Mesendoderm (in vitro differentiated cells): ENCODE measurements around the gene DNAJB2.

Experiments
- DNase-seq: peaks from one replicate; pipeline ENCODE4 v3.0.0; 2013
- H2AK5ac ChIP-seq: 2 replicates; pipeline ENCODE4 v1.6.1; 2013; ENCODE audit warnings: low read length, inconsistent platforms
- H2BK120ac ChIP-seq: 2 replicates; pipeline ENCODE4 v1.6.1; 2013; ENCODE audit warnings: low read depth, mild to moderate bottlenecking, low read length, moderate library complexity, mixed read lengths
- H2BK15ac ChIP-seq: replicated peaks from 2 replicates; pipeline ENCODE4 v1.6.1; 2013; ENCODE audit warnings: low read depth, mild to moderate bottlenecking, moderate library complexity
- H2BK5ac ChIP-seq: 2 replicates; pipeline ENCODE4 v1.6.1; 2013; ENCODE audit warnings: low read length, inconsistent platforms
- H3K18ac ChIP-seq: 2 replicates; pipeline ENCODE4 v1.6.1; 2013; ENCODE audit warnings: mild to moderate bottlenecking, low read length, mixed read lengths
- H3K23ac ChIP-seq: one replicate; pipeline ENCODE4 v1.6.1; 2013; ENCODE audit warnings: low read length
- H3K27ac ChIP-seq: 2 replicates; pipeline ENCODE4 v1.5.1; 2013; ENCODE audit warnings: low read depth, mild to moderate bottlenecking, inconsistent platforms, low read length, moderate library complexity
- H3K27me3 ChIP-seq: 2 replicates; pipeline ENCODE4 v1.6.1; 2013; ENCODE audit warnings: low read length, control low read depth, mild to moderate bottlenecking, inconsistent platforms; ENCODE audit not compliant: insufficient read depth, poor library complexity
- H3K36me3 ChIP-seq: 2 replicates; pipeline ENCODE4 v1.6.1; 2013; ENCODE audit warnings: low read length, inconsistent platforms; ENCODE audit not compliant: control insufficient read depth, insufficient read depth
- H3K4ac ChIP-seq: one replicate; pipeline ENCODE4 v1.6.1; 2013; ENCODE audit warnings: low read depth, mild to moderate bottlenecking, low read length, moderate library complexity
- H3K4me1 ChIP-seq: 2 replicates; pipeline ENCODE4 v1.6.1; 2013; ENCODE audit warnings: low read depth, low read length, inconsistent platforms; ENCODE audit not compliant: control insufficient read depth
- H3K4me2 ChIP-seq: 2 replicates; pipeline ENCODE4 v1.6.1; 2013; ENCODE audit warnings: low read length
- H3K4me3 ChIP-seq: 2 replicates; pipeline ENCODE4 v1.5.1; 2013; ENCODE audit warnings: mild to moderate bottlenecking, low read length
- H3K56ac ChIP-seq: one replicate; pipeline ENCODE4 v1.6.1; 2013; ENCODE audit warnings: low read length
- H3K79me1 ChIP-seq: 2 replicates; pipeline ENCODE4 v1.6.1; 2013; ENCODE audit warnings: low read length, inconsistent platforms
- H3K79me2 ChIP-seq: 2 replicates; pipeline ENCODE4 v1.6.1; 2013; ENCODE audit warnings: mild to moderate bottlenecking, low read length; ENCODE audit not compliant: control insufficient read depth, insufficient read depth
- H3K9ac ChIP-seq: 2 replicates; pipeline ENCODE4 v1.6.1; 2013; ENCODE audit warnings: low read length, inconsistent platforms
- H4K5ac ChIP-seq: one replicate; pipeline ENCODE4 v1.6.1; 2013; ENCODE audit warnings: low read length
- H4K8ac ChIP-seq: one replicate; pipeline ENCODE4 v1.6.1; 2013; ENCODE audit warnings: low read depth, mild to moderate bottlenecking, control low read depth, low read length, moderate library complexity
- WGBS: extraction: QIAGEN DNeasy Blood & Tissue Kit; methylation state at CpG from one replicate; pipeline ENCODE4 v1.1.7; 2013; ENCODE audit warnings: low lambda C conversion rate, missing lambda C conversion rate; ENCODE audit not compliant: insufficient coverage; ENCODE audit errors: extremely low coverage; 5-methylcytosine and 5-hydroxymethylcytosine counted together

DNAJB2 gene

DNA sequence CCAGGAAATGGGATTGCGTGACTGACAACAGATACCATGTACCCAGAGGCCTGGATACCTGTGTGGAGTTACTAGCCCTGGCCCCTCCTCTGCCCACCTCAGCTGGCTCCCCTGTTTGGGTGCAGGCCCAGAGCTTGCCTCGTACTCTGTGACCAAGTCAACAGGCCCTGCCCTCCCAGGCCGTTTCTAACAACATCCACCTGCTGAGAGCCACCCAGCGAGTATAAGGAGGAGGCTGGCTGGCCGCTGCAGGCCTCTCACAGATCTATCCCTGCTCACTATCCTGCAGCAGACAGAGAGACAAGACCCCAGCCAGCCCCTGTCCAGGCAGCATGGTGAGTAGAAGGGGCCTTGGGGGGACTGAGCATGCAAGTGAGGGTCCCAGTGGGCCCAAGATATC is 12.9 kb upstream of the DNAJB2 start:
- Histone ChIP-seq H3K56ac (no peak overlapping the region), H2BK5ac (no peak overlapping the region), H3K4me2 (no peak overlapping the region), H3K4ac (no peak overlapping the region), H3K4me3 (no peak overlapping the region), H3K79me1 (no peaks in the 10 kb centered on the region), H3K79me2 (no peaks in the 10 kb centered on the region), H2AK5ac (no peak overlapping the region), H3K18ac (no peak overlapping the region), H3K27ac (no peak overlapping the region), H4K8ac (no peak overlapping the region), H3K4me1 (no peaks in the 10 kb centered on the region), H3K23ac (no peak overlapping the region), H2BK15ac (no peak overlapping the region), H4K5ac (no peak overlapping the region), H2BK120ac (no peak overlapping the region), H3K9ac (no peak overlapping the region), H3K36me3 (no peaks in the 10 kb centered on the region), H3K27me3 (no peaks in the 10 kb centered on the region)
- no peak for DNase-seq
- no CpG with 5 or more reads among the region's 5 CpGs for WGBS

DNA sequence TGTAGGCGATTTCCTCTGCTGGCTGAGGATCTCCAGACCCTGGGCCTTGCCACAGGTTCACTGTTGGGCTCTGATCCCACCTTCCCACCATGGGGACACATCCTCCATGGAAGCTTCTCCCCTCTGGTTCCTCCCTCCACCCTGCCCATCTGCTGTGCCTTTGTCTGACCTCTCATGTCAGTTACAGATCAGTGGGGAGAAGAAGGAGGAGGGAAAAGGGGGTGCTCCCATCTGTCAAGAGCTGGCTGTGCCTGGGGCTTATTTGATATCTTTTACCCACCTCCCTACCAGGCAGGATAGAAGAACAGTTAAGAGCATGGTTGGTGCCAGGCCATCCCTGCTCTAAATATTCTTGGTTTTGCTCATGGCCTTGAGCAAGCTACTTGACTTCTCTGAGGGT is 12.3 kb upstream of the DNAJB2 start:
- Histone ChIP-seq H3K4me3 (no peak overlapping the region), H2BK120ac (no peak overlapping the region), H2BK15ac (no peak overlapping the region), H3K9ac (no peak overlapping the region), H4K5ac (no peak overlapping the region), H3K56ac (no peak overlapping the region), H3K18ac (no peak overlapping the region), H3K27me3 (no peaks in the 10 kb centered on the region), H3K4ac (no peak overlapping the region), H3K27ac (no peak overlapping the region), H2BK5ac (no peak overlapping the region), H2AK5ac (no peak overlapping the region), H3K4me1 (no peaks in the 10 kb centered on the region), H3K23ac (peak overlapping the region; percentile 99), H3K79me2 (no peaks in the 10 kb centered on the region), H3K4me2 (no peak overlapping the region), H3K79me1 (no peaks in the 10 kb centered on the region), H3K36me3 (no peaks in the 10 kb centered on the region), H4K8ac (no peak overlapping the region)
- no CpG with 5 or more reads among the region's 1 CpG for WGBS
- no peak for DNase-seq

DNA sequence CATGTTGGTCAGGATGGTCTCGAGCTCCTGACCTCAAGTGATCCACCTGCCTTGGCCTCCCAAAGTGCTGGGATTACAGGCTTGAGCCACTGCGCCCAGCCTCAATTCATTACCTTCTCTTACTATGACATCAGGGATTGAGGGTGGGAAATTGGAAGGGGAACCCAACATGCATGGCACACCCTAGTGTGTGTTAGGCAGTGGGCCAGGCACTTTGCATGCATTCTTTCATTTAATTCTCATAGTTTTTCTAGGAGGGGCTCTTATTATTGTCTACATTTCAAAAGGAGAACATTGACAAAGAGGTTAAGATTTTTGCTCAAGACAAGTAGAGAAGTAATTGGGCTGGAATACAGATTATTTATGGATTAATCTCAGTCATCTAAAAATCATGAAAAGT is 10.9 kb upstream of the DNAJB2 start:
- H3K4me1 ChIP-seq, result no peaks in the 10 kb centered on the region
- no peak overlapping the region for H3K27ac ChIP-seq
- no peaks in the 10 kb centered on the region for H3K27me3 ChIP-seq
- no peak overlapping the region for H4K8ac ChIP-seq
- no peaks in the 10 kb centered on the region for H3K79me1 ChIP-seq
- H2BK15ac ChIP-seq, result no peak overlapping the region
- no peak overlapping the region for H2BK120ac ChIP-seq
- H3K4me3 ChIP-seq, result no peak overlapping the region
- no peak overlapping the region for H3K18ac ChIP-seq
- H3K9ac ChIP-seq, result no peak overlapping the region
- H3K4ac ChIP-seq, result no peak overlapping the region
- no peak overlapping the region for H2BK5ac ChIP-seq
- H3K79me2 ChIP-seq, result no peaks in the 10 kb centered on the region
- no peak for DNase-seq
- no peak overlapping the region for H2AK5ac ChIP-seq
- H3K56ac ChIP-seq, result no peak overlapping the region
- WGBS, result no CpG with 5 or more reads among the region's 2 CpGs
- no peak overlapping the region for H4K5ac ChIP-seq
- no peak overlapping the region for H3K4me2 ChIP-seq
- H3K23ac ChIP-seq, result no peak overlapping the region
- no peaks in the 10 kb centered on the region for H3K36me3 ChIP-seq

DNA sequence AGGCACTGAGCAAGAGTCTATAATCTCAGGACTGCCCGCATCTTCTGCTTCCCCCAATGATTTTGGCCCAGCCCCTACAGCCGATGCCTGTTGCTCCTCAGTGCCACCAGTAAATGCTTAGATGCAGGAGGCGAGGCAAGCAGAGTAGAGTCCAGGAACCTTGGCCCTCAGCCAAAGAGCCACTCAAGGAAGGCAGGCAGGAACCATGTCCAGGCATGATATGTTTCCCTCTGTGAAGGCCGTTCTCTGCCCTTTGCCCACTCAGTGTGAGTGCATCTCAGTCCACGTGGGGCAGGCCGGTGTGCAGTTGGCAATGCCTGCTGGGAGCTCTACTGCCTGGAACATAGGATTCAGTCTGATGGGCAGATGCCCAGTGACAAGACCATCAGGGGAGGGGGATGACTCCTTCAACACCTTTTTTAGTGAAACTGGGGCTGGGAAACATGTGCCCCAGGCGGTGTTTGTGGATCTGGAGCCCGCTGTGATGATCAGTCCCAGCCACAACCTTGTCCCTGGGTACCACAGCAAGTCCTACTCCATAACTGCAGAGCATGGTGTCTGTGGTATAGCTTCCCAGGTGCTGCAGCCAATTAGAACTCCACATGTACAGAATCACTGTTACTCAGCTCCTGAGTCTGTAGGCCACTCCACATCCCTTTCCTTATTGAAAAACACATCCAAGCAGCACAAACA is 9.7 kb upstream of the DNAJB2 start:
- H3K4ac ChIP-seq, result no peak overlapping the region
- H3K27ac ChIP-seq, result no peak overlapping the region
- H4K5ac ChIP-seq, result no peak overlapping the region
- H3K79me1 ChIP-seq, result no peaks in the 10 kb centered on the region
- no peak for DNase-seq
- no peaks in the 10 kb centered on the region for H3K79me2 ChIP-seq
- no peak overlapping the region for H4K8ac ChIP-seq
- WGBS, result no CpG with 5 or more reads among the region's 8 CpGs
- no peak overlapping the region for H3K23ac ChIP-seq
- H3K27me3 ChIP-seq, result no peaks in the 10 kb centered on the region
- no peak overlapping the region for H2BK5ac ChIP-seq
- no peak overlapping the region for H3K18ac ChIP-seq
- no peak overlapping the region for H2BK120ac ChIP-seq
- peaks cover 2% of the 10 kb centered on the region for H3K4me1 ChIP-seq
- H3K4me2 ChIP-seq, result no peak overlapping the region
- H3K36me3 ChIP-seq, result no peaks in the 10 kb centered on the region
- no peak overlapping the region for H2BK15ac ChIP-seq
- H3K56ac ChIP-seq, result no peak overlapping the region
- no peak overlapping the region for H3K4me3 ChIP-seq
- no peak overlapping the region for H3K9ac ChIP-seq
- no peak overlapping the region for H2AK5ac ChIP-seq

DNA sequence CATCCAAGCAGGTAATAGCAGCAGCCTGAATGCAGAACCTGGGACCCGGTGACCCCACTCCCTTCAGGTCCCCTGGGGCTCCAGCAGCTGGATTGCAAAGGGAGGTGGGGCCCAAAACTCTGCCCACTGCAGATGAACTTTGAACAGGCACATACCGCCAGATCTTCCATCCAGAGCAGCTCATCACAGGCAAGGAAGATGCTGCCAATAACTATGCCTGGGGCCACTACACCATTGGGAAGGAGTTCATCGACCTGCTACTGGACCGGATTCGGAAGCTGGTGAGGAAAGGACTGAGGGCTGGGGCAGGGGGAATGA is 9.2 kb upstream of the DNAJB2 start:
- Histone ChIP-seq H3K36me3 (no peaks in the 10 kb centered on the region), H3K4me1 (peaks cover 2% of the 10 kb centered on the region), H3K79me2 (no peaks in the 10 kb centered on the region), H4K5ac (no peak overlapping the region), H3K23ac (no peak overlapping the region), H2AK5ac (no peak overlapping the region), H3K27ac (no peak overlapping the region), H3K4me3 (no peak overlapping the region), H3K4ac (no peak overlapping the region), H3K79me1 (no peaks in the 10 kb centered on the region), H4K8ac (no peak overlapping the region), H2BK15ac (no peak overlapping the region), H3K4me2 (no peak overlapping the region), H2BK120ac (no peak overlapping the region), H3K27me3 (no peaks in the 10 kb centered on the region), H3K9ac (no peak overlapping the region), H3K56ac (no peak overlapping the region), H3K18ac (no peak overlapping the region), H2BK5ac (no peak overlapping the region)
- no peak for DNase-seq
- WGBS, result no CpG with 5 or more reads among the region's 5 CpGs

DNA sequence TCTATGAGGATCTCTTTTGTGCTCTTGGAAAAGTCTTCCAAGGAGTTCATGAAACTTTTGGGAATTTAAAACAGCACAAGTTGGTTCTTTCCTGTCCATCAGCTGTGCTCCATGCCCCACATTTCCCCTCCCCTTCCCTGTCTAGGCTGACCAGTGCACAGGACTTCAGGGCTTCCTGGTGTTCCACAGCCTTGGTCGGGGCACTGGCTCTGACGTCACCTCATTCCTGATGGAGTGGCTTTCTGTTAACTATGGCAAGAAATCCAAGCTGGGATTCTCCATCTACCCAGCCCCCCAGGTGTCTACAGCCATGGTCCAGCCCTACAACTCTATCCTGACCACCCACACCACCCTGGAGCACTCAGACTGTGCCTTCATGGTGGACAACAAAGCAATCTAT is 8.1 kb upstream of the DNAJB2 start:
- WGBS, result no CpG with 5 or more reads among the region's 2 CpGs

More for the DNA sequence above, 8.1 kb upstream of the DNAJB2 start:
- Histone ChIP-seq H3K27me3 (no peaks in the 10 kb centered on the region), H2BK15ac (no peak overlapping the region), H3K4me1 (peaks cover 2% of the 10 kb centered on the region), H3K23ac (no peak overlapping the region), H4K8ac (no peak overlapping the region), H4K5ac (no peak overlapping the region), H3K79me2 (no peaks in the 10 kb centered on the region), H3K36me3 (no peaks in the 10 kb centered on the region), H3K4ac (no peak overlapping the region), H2BK120ac (no peak overlapping the region), H3K27ac (no peak overlapping the region), H3K56ac (no peak overlapping the region), H3K4me2 (no peak overlapping the region), H3K79me1 (no peaks in the 10 kb centered on the region), H3K4me3 (no peak overlapping the region), H3K18ac (no peak overlapping the region), H2BK5ac (no peak overlapping the region), H3K9ac (no peak overlapping the region), H2AK5ac (no peak overlapping the region)
- DNase-seq, result no peak
